Astrocyte (in vitro differentiated cells and primary cell): ENCODE measurements around the gene C6orf62. TPM values are rescaled to one million over a fixed set of nuclear protein-coding genes. Genes with fewer than 3 reads are reported as not detected.
A peak's percentile ranks its signal among the peaks of the same experiment; 100 is the strongest.

Source experiments
- DNase-seq: peaks from one replicate; pipeline ENCODE4 v3.0.0-alpha.2; 2010; ENCODE audit warnings: low read depth
- FAIRE-seq: peaks from 2 replicates; lab custom pipeline; 2011; peaks lifted over from hg19 to GRCh38; lab: Jason Lieb, UNC
- H2AFZ ChIP-seq: 2 replicates; pipeline ENCODE4 v1.6.0; 2012; ENCODE audit warnings: low read depth, low read length, inconsistent platforms
- H3K27ac ChIP-seq: 2 replicates; pipeline ENCODE4 v1.5.1; 2011; ENCODE audit warnings: low read depth, low read length, inconsistent platforms
- H3K27me3 ChIP-seq: 2 replicates; pipeline ENCODE4 v1.6.0; 2011; ENCODE audit warnings: low read length, inconsistent platforms; ENCODE audit not compliant: insufficient read depth
- H3K36me3 ChIP-seq: 2 replicates; pipeline ENCODE4 v1.5.1; 2011; ENCODE audit warnings: low read length, inconsistent platforms; ENCODE audit not compliant: insufficient read depth
- H3K4me1 ChIP-seq: 2 replicates; pipeline ENCODE4 v1.5.1; 2011; ENCODE audit warnings: low read length, inconsistent platforms; ENCODE audit not compliant: insufficient read depth
- H3K4me2 ChIP-seq: 2 replicates; pipeline ENCODE4 v1.6.0; 2012; ENCODE audit warnings: low read length, inconsistent platforms
- H3K4me3 ChIP-seq: 2 replicates; pipeline ENCODE4 v1.5.1; 2011; ENCODE audit warnings: low read depth, mild to moderate bottlenecking, low read length, inconsistent platforms; ENCODE audit not compliant: insufficient read depth
- H3K79me2 ChIP-seq: 2 replicates; pipeline ENCODE4 v1.6.0; 2012; ENCODE audit warnings: mild to moderate bottlenecking, low read length, inconsistent platforms; ENCODE audit not compliant: insufficient read depth
- H3K9ac ChIP-seq: 2 replicates; pipeline ENCODE4 v1.6.0; 2012; ENCODE audit warnings: mild to moderate bottlenecking, low read length, inconsistent platforms
- H3K9me3 ChIP-seq: 2 replicates; pipeline ENCODE4 v1.5.1; 2012; ENCODE audit warnings: low read depth, mild to moderate bottlenecking, low read length, inconsistent platforms; ENCODE audit not compliant: insufficient read depth
- H4K20me1 ChIP-seq: 2 replicates; pipeline ENCODE4 v1.6.0; 2012; ENCODE audit warnings: low read length, inconsistent platforms; ENCODE audit not compliant: insufficient read depth
- H3K27ac Mint-ChIP-seq: one replicate; pipeline ENCODE4 v1.8.0; 2021; ENCODE audit warnings: mild to moderate bottlenecking, mixed read lengths; ENCODE audit not compliant: unreplicated experiment
- H3K27me3 Mint-ChIP-seq: one replicate; pipeline ENCODE4 v1.8.0; 2021; ENCODE audit warnings: low read depth, mixed read lengths; ENCODE audit not compliant: unreplicated experiment
- H3K36me3 Mint-ChIP-seq: one replicate; pipeline ENCODE4 v1.8.0; 2021; ENCODE audit warnings: low read depth, mixed read lengths; ENCODE audit not compliant: unreplicated experiment
- H3K4me1 Mint-ChIP-seq: one replicate; pipeline ENCODE4 v1.8.0; 2021; ENCODE audit warnings: low read depth, mixed read lengths; ENCODE audit not compliant: unreplicated experiment
- H3K4me3 Mint-ChIP-seq: one replicate; pipeline ENCODE4 v1.8.0; 2021; ENCODE audit warnings: mild to moderate bottlenecking, moderate library complexity, mixed read lengths; ENCODE audit not compliant: unreplicated experiment
- H3K9me3 Mint-ChIP-seq: one replicate; pipeline ENCODE4 v1.8.0; 2021; ENCODE audit warnings: mild to moderate bottlenecking, mixed read lengths; ENCODE audit not compliant: unreplicated experiment
- EZH2 ChIP-seq: IDR thresholded peaks from 2 replicates; pipeline ENCODE4 v1.6.1; 2012; ENCODE audit warnings: mild to moderate bottlenecking, low read length, inconsistent platforms; ENCODE audit not compliant: insufficient read depth
- total RNA-seq: library from RNA; stranded (reverse); gene quantifications from 2 replicates; pipeline ENCODE4 v1.2.1, GENCODE V29; 2021
- TF ChIP-seq, protein P1 (sequence below): IDR thresholded peaks from 2 replicates; pipeline ENCODE4 v1.5.1; 2011; ENCODE audit warnings: low read depth, mild to moderate bottlenecking, inconsistent platforms, low read length, moderate library complexity; ENCODE audit not compliant: insufficient read depth

C6orf62 gene
- total RNA-seq, 1 donor from 2014 or later: 162 TPM

GRCh38 chr6:24743265-24743943, 24.4 kb upstream of the C6orf62 start:
- Histone ChIP-seq H3K4me2 (peak overlapping the region; percentile 88), H3K9me3 (no peaks in the 10 kb centered on the region), H4K20me1 (no peaks in the 10 kb centered on the region), H3K4me3 (peak overlapping the region; percentile 52), H3K4me1 (peaks cover 24% of the 10 kb centered on the region), H2AFZ (peak overlapping the region; percentile 78), H3K79me2 (no peaks in the 10 kb centered on the region), H3K27me3 (no peaks in the 10 kb centered on the region), H3K27ac (peak overlapping the region; percentile 99), H3K36me3 (no peaks in the 10 kb centered on the region), H3K9ac (peak overlapping the region; percentile 85)
- FAIRE-seq (peak; percentile 59), DNase-seq (peak; percentile 97)
- peaks cover 20% of the 10 kb centered on the region for H3K4me1 Mint-ChIP-seq
- TF ChIP-seq EZH2: no peak
- TF ChIP-seq, protein P1, sequence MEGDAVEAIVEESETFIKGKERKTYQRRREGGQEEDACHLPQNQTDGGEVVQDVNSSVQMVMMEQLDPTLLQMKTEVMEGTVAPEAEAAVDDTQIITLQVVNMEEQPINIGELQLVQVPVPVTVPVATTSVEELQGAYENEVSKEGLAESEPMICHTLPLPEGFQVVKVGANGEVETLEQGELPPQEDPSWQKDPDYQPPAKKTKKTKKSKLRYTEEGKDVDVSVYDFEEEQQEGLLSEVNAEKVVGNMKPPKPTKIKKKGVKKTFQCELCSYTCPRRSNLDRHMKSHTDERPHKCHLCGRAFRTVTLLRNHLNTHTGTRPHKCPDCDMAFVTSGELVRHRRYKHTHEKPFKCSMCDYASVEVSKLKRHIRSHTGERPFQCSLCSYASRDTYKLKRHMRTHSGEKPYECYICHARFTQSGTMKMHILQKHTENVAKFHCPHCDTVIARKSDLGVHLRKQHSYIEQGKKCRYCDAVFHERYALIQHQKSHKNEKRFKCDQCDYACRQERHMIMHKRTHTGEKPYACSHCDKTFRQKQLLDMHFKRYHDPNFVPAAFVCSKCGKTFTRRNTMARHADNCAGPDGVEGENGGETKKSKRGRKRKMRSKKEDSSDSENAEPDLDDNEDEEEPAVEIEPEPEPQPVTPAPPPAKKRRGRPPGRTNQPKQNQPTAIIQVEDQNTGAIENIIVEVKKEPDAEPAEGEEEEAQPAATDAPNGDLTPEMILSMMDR: no peak
- no peaks in the 10 kb centered on the region for H3K36me3 Mint-ChIP-seq
- H3K4me3 Mint-ChIP-seq: peak overlapping the region; percentile 47
- H3K27ac Mint-ChIP-seq: peak overlapping the region; percentile 84
- no peaks in the 10 kb centered on the region for H3K9me3 Mint-ChIP-seq
- H3K27me3 Mint-ChIP-seq: no peaks in the 10 kb centered on the region

- Histone ChIP-seq H3K27ac (peak overlapping the region; percentile 99), H3K36me3 (no peaks in the 10 kb centered on the region), H4K20me1 (no peaks in the 10 kb centered on the region), H2AFZ (peak overlapping the region; percentile 78), H3K4me2 (peak overlapping the region; percentile 88), H3K9ac (peak overlapping the region; percentile 85), H3K4me3 (no peak overlapping the region), H3K79me2 (no peaks in the 10 kb centered on the region), H3K4me1 (peaks cover 24% of the 10 kb centered on the region), H3K27me3 (no peaks in the 10 kb centered on the region), H3K9me3 (no peaks in the 10 kb centered on the region)
- FAIRE-seq: no peak
- Mint-ChIP-seq H3K27ac (peak overlapping the region; percentile 84), H3K36me3 (no peaks in the 10 kb centered on the region), H3K4me3 (no peak overlapping the region), H3K4me1 (peaks cover 20% of the 10 kb centered on the region), H3K27me3 (no peaks in the 10 kb centered on the region), H3K9me3 (no peaks in the 10 kb centered on the region)
- DNase-seq: peak; percentile 15
- TF ChIP-seq, protein P1: no peak
- no peak for TF ChIP-seq EZH2
These were observed 23.3 kb upstream of the C6orf62 start for GRCh38 chr6:24742216-24742738.

DNA sequence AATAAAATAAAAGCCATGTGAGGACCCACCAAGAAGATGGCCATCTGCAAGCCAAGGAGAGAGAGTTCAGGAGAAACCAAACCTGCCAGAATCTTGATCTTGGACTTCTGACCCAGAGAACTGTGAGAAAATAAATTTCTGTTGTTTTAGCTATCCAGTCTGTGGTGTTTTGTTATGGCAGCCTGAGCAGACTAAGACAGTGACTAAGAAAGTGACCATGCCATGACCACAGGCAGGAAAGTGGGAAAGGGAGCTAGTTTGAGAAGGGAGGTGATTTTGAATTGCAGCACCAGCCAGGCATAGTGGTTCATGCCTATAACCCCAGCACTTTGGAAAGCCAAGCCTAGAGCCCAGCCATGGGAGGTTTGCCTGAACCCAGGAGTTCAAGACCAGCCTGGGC, 21.9 kb upstream of the C6orf62 start:
- Mint-ChIP-seq H3K27me3 (no peaks in the 10 kb centered on the region), H3K4me1 (peaks cover 20% of the 10 kb centered on the region), H3K36me3 (no peaks in the 10 kb centered on the region), H3K9me3 (no peaks in the 10 kb centered on the region), H3K27ac (peak overlapping the region; percentile 55), H3K4me3 (no peak overlapping the region)
- H3K4me2 ChIP-seq: peak overlapping the region; percentile 11
- H3K9ac ChIP-seq: no peak overlapping the region
- H3K4me1 ChIP-seq: peaks cover 24% of the 10 kb centered on the region
- TF ChIP-seq, protein P1: no peak
- TF ChIP-seq EZH2: no peak
- no peak for FAIRE-seq
- DNase-seq: peak; percentile 31
- H3K79me2 ChIP-seq: no peaks in the 10 kb centered on the region
- H3K36me3 ChIP-seq: no peaks in the 10 kb centered on the region
- H4K20me1 ChIP-seq: no peaks in the 10 kb centered on the region
- no peak overlapping the region for H3K4me3 ChIP-seq
- H3K9me3 ChIP-seq: no peaks in the 10 kb centered on the region
- no peak overlapping the region for H2AFZ ChIP-seq
- no peak overlapping the region for H3K27ac ChIP-seq
- no peaks in the 10 kb centered on the region for H3K27me3 ChIP-seq
